Left ventricle myocardium inferior (tissue), 1 donor: ENCODE measurements around the gene GABBR2. TPM values are rescaled to one million over a fixed set of nuclear protein-coding genes. Genes with fewer than 3 reads are reported as not detected.

Source experiments
- DNase-seq: peaks from one replicate; pipeline ENCODE4 v3.0.0-alpha.2; 2020
- H3K27ac ChIP-seq: fragments of 200-600 bp; replicated peaks from 2 replicates; pipeline ENCODE4 v1.8.0; 2021
- H3K27me3 ChIP-seq: fragments of 200-600 bp; 2 replicates; pipeline ENCODE4 v1.8.0; 2021; ENCODE audit warnings: low read depth
- H3K36me3 ChIP-seq: fragments of 200-600 bp; 2 replicates; pipeline ENCODE4 v1.8.0; 2021
- H3K4me1 ChIP-seq: fragments of 200-600 bp; 2 replicates; pipeline ENCODE4 v1.8.0; 2021
- H3K4me3 ChIP-seq: fragments of 200-600 bp; 2 replicates; pipeline ENCODE4 v1.8.0; 2021; ENCODE audit warnings: mild to moderate bottlenecking, moderate library complexity
- H3K9me3 ChIP-seq: fragments of 200-600 bp; replicated peaks from 2 replicates; pipeline ENCODE4 v1.8.0; 2021
- intact Hi-C: fragments of 100-400 bp; cut with micrococcal nuclease; formaldehyde crosslinking; loops from one replicate; pipeline ENCODE4 v1.11.0; 2022
- total RNA-seq: library from RNA; stranded (reverse); fragmentation: NEBNext Ultra II Directional; extraction: Animal tissue kit (Norgen Biotek cat#: 25700); gene quantifications from one replicate; pipeline ENCODE4 v1.2.1, GENCODE V29; 2021
- TF ChIP-seq, protein P1 (sequence below): fragments of 200-600 bp; IDR thresholded peaks from 2 replicates; pipeline ENCODE4 v1.8.0; 2021; ENCODE audit warnings: antibody characterized with exemption, mild to moderate bottlenecking, borderline replicate concordance
- donor health status: DM: no; HTN: yes; CAD: no; lungs with severe emphysema.

The GABBR2 gene
- total RNA-seq, 1 donor from 2014 or later, result 1.1 TPM

DNA sequence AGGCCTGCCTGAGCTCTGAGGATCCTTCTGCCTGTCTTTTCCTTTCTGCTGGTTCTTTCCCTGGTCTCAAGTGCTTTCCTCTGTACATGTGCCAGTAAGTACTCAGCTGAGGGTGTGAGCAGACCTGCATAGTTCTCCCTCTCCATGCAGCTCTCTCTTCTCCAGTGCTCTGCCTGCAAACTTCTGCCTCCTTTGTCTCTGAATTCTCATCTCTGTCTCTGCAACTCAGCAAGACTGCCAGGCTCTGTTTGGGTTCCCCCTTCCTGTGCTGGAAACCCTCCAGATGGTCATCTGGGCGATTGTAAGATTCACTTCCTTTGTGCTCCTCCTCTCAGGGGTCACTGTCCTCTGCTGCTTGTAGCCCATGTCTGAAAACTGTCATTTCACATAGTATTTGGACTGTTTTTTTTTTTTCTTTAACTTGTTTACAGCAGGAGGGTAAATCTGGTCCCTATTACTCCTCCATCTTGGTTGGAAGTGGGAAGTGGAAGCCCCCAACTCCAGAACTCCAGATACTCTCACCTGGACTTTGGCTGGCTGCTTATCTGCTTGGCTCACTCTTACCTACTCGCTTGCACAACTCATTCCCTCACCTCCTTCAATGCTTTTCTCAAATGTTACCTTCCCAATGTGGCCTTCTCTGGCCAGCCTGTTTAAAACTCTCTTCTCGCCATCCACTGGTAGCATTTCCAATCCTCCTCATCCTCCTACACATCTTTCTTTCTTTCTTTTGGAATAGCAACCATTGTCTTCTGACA lies 278.0 kb downstream of the GABBR2 start:
- peaks cover 9% of the 10 kb centered on the region for H3K27me3 ChIP-seq
- TF ChIP-seq, protein P1, sequence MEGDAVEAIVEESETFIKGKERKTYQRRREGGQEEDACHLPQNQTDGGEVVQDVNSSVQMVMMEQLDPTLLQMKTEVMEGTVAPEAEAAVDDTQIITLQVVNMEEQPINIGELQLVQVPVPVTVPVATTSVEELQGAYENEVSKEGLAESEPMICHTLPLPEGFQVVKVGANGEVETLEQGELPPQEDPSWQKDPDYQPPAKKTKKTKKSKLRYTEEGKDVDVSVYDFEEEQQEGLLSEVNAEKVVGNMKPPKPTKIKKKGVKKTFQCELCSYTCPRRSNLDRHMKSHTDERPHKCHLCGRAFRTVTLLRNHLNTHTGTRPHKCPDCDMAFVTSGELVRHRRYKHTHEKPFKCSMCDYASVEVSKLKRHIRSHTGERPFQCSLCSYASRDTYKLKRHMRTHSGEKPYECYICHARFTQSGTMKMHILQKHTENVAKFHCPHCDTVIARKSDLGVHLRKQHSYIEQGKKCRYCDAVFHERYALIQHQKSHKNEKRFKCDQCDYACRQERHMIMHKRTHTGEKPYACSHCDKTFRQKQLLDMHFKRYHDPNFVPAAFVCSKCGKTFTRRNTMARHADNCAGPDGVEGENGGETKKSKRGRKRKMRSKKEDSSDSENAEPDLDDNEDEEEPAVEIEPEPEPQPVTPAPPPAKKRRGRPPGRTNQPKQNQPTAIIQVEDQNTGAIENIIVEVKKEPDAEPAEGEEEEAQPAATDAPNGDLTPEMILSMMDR, result no peak
- no peaks in the 10 kb centered on the region for H3K4me1 ChIP-seq
- H3K9me3 ChIP-seq, result no peaks in the 10 kb centered on the region
- H3K36me3 ChIP-seq, result no peaks in the 10 kb centered on the region
- intact Hi-C loops, result no loop called here
- no peak overlapping the region for H3K27ac ChIP-seq
- H3K4me3 ChIP-seq, result no peak overlapping the region
- no peak for DNase-seq

DNA sequence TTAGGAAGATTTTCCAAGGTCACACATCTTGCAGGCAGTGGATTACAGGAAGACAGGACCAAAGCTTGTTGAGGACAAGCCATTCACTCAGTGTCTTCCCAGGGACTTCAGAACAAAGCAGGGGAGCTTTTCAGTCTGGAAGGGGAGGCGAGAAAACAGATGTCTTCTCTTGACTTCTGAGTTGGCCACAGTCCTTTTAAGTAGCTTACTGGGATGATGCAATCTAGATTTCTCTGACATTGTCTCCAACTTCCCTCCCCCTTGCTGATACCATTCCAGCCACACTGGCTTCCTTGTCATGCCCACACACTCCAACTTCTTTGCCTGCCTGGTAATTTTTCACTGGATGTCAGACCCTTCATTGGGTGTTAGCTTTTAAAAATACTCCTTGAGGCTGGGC lies 279.1 kb downstream of the GABBR2 start:
- Histone ChIP-seq H3K27me3 (peaks cover 9% of the 10 kb centered on the region), H3K4me3 (no peak overlapping the region), H3K9me3 (no peaks in the 10 kb centered on the region), H3K36me3 (no peaks in the 10 kb centered on the region), H3K4me1 (no peaks in the 10 kb centered on the region), H3K27ac (no peak overlapping the region)
- intact Hi-C loops, result no loop called here
- TF ChIP-seq, protein P1, result no peak
- DNase-seq, result no peak

DNA sequence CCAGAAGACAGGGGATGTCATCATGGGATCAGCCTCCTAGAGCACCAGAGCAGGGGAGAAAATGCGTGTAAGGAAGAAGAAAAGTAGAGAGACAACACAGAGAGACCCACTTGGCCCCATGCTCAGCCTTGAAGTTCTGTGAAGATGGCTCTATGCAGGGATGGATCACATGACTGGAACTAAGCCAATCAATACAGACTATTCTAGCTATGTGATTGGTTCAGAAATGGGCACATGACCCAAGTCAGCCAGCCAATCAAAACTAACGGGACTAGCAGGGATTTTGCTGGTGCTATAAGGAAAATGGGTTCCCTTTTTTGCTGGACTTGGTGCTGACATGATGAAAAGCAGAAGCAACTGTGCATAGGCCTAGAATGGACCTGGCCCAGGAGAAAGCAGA lies 280.3 kb downstream of the GABBR2 start:
- no peak overlapping the region for H3K4me3 ChIP-seq
- intact Hi-C loops, result no loop called here
- H3K9me3 ChIP-seq, result no peaks in the 10 kb centered on the region
- DNase-seq, result no peak
- no peaks in the 10 kb centered on the region for H3K36me3 ChIP-seq
- H3K4me1 ChIP-seq, result no peaks in the 10 kb centered on the region
- TF ChIP-seq, protein P1, result no peak
- no peak overlapping the region for H3K27ac ChIP-seq
- peaks cover 9% of the 10 kb centered on the region for H3K27me3 ChIP-seq

DNA sequence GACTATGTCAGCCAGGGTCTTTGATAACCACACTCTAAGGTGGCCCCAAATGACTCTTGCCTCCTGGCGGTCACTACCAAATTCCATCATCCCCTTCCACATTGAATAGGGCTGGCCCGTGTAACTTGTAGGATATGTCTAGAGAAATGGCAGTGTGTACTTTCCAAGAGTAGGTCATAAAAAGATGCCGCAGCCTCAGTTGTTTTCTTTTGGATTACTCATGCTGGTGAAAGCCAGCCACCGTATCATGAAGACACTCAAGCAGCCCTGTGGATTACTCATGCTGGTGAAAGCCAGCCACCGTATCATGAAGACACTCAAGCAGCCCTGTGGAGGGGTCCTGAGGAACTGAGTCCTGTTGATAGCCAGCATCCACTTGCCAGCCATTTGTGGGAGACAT lies 281.2 kb downstream of the GABBR2 start:
- H3K27ac ChIP-seq, result no peak overlapping the region
- no peaks in the 10 kb centered on the region for H3K36me3 ChIP-seq
- H3K27me3 ChIP-seq, result peaks cover 9% of the 10 kb centered on the region
- no peaks in the 10 kb centered on the region for H3K9me3 ChIP-seq
- H3K4me1 ChIP-seq, result no peaks in the 10 kb centered on the region
- TF ChIP-seq, protein P1, result no peak
- DNase-seq, result no peak
- no peak overlapping the region for H3K4me3 ChIP-seq
- intact Hi-C loops, result no loop called here

DNA sequence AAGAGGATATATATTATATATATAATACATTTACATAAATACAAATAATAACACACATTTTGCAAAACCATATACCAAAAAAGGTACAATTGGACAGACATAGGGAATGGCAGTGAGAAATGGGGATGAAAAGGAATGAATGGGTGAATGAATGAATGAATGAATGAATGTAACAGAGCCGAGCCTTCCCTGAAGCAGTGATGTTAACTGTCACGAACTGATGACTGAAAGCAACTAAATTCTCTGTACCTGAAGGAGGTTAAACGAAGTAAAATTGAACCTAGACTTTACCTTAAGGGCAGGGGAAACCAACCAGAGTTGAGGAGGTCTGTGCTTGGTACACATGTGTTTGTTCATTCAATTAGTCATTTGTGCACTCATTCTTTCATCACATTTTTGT lies 283.7 kb downstream of the GABBR2 start:
- H3K27ac ChIP-seq, result no peak overlapping the region

More for the DNA sequence above, 283.7 kb downstream of the GABBR2 start:
- Histone ChIP-seq H3K4me3 (no peak overlapping the region), H3K4me1 (no peaks in the 10 kb centered on the region), H3K36me3 (no peaks in the 10 kb centered on the region), H3K9me3 (no peaks in the 10 kb centered on the region), H3K27me3 (peaks cover 12% of the 10 kb centered on the region)
- intact Hi-C loops, result no loop called here
- DNase-seq, result no peak
- TF ChIP-seq, protein P1, result no peak
